Cardiac septum (tissue), 1 donor: ENCODE data around the gene EFCAB10. TPM values are rescaled to one million over a fixed set of nuclear protein-coding genes. Genes with fewer than 3 reads are reported as not detected.

Source experiments
- DNase-seq: peaks from one replicate; pipeline ENCODE4 v3.0.0-alpha.2; 2020; ENCODE audit warnings: low spot score
- intact Hi-C: fragments of 100-400 bp; cut with DNase I; formaldehyde crosslinking; loops from one replicate; pipeline ENCODE4 v1.14.0; 2022
- long read RNA-seq: library from polyadenylated mRNA; unstranded; transcript quantifications from one replicate; pipeline ENCODE4 v2.0.0, GENCODE V29; 2021
- total RNA-seq: library from RNA; stranded (reverse); fragmentation: NEBNext Ultra II Directional; extraction: Animal tissue kit (Norgen Biotek cat#: 25700); gene quantifications from one replicate; pipeline ENCODE4 v1.2.1, GENCODE V29; 2021
- donor health status: DM: no; HTN: no; CAD: no.

The EFCAB10 gene
- total RNA-seq = not detected
- long read RNA-seq = 0 reads

GRCh38 chr7:105581066-105581811 is at the start of gene EFCAB10:
TSS of gene EFCAB10 (minus strand) at chr7:105581493. CDS start at chr7:105581463, 30 bp downstream.
- peak; percentile 79 for DNase-seq
- intact Hi-C loops = no loop called here

- no peak for DNase-seq
- intact Hi-C loops = no loop called here
Observed at GRCh38 chr7:105625986-105626385, 44.7 kb upstream of the EFCAB10 start.

GRCh38 chr7:105623906-105624305 is 42.6 kb upstream of the EFCAB10 start:
- intact Hi-C loops = no loop called here
- DNase-seq = no peak

- intact Hi-C loops = no loop called here
- DNase-seq = no peak
Observed at GRCh38 chr7:105623378-105623777, 42.1 kb upstream of the EFCAB10 start.

GRCh38 chr7:105622106-105622731 is 40.9 kb upstream of the EFCAB10 start:
- DNase-seq = no peak
- intact Hi-C loops = no loop called here

GRCh38 chr7:105621617-105622016 is 40.3 kb upstream of the EFCAB10 start:
- intact Hi-C loops = no loop called here

GRCh38 chr7:105621176-105621575 is 39.9 kb upstream of the EFCAB10 start:
- no peak for DNase-seq
- intact Hi-C loops = no loop called here

More at GRCh38 chr7:105621617-105622016, 40.3 kb upstream of the EFCAB10 start:
- no peak for DNase-seq

GRCh38 chr7:105619590-105619989 is 38.3 kb upstream of the EFCAB10 start:
- intact Hi-C loops = no loop called here
- DNase-seq = no peak

GRCh38 chr7:105618016-105618296 is 36.7 kb upstream of the EFCAB10 start:
- DNase-seq = no peak
- intact Hi-C loops = no loop called here

GRCh38 chr7:105617280-105618015 is 36.2 kb upstream of the EFCAB10 start:
- DNase-seq = no peak
- intact Hi-C loops = no loop called here

GRCh38 chr7:105614341-105614840 is 33.1 kb upstream of the EFCAB10 start:
- no peak for DNase-seq
- intact Hi-C loops = no loop called here

GRCh38 chr7:105613611-105614330 is 32.5 kb upstream of the EFCAB10 start:
- no peak for DNase-seq
- intact Hi-C loops = no loop called here

GRCh38 chr7:105612806-105613205 is 31.5 kb upstream of the EFCAB10 start:
- no peak for DNase-seq
- intact Hi-C loops = no loop called here

GRCh38 chr7:105611856-105612775 is 30.8 kb upstream of the EFCAB10 start:
- DNase-seq = no peak
- intact Hi-C loops = no loop called here

GRCh38 chr7:105610165-105610930 is 29.1 kb upstream of the EFCAB10 start:
- DNase-seq = no peak
- intact Hi-C loops = no loop called here

GRCh38 chr7:105602325-105603305 is 21.3 kb upstream of the EFCAB10 start:
- DNase-seq = no peak
- intact Hi-C loops = no loop called here
